Ovary (tissue), 3 donors: ENCODE results near the gene KRT77.

Source experiments
- EP300 ChIP-seq: sonication (generic); formaldehyde crosslinking; IDR thresholded peaks from one replicate; pipeline ENCODE4 v1.6.1; 2017; ENCODE audit warnings: antibody characterized with exemption
- POLR2A ChIP-seq: fragments of 450-650 bp; IDR thresholded peaks from one replicate; pipeline ENCODE4 v1.6.1; 2017; ENCODE audit warnings: antibody characterized with exemption, mild to moderate bottlenecking, moderate library complexity
- TF ChIP-seq, protein P1 (sequence below), 3 donors: fragments of 450-650 bp in 2 of 3; fragments of 200-600 bp in 1 of 3; IDR thresholded peaks; one replicate each; pipeline versions ENCODE4 v1.5.1 to v1.8.0; 2016 to 2022; ENCODE audit warnings: antibody characterized with exemption in 3 of 3, mild to moderate bottlenecking in 1 of 3
- donor health status: DM: no; HTN: no; CAD: no.

DNA sequence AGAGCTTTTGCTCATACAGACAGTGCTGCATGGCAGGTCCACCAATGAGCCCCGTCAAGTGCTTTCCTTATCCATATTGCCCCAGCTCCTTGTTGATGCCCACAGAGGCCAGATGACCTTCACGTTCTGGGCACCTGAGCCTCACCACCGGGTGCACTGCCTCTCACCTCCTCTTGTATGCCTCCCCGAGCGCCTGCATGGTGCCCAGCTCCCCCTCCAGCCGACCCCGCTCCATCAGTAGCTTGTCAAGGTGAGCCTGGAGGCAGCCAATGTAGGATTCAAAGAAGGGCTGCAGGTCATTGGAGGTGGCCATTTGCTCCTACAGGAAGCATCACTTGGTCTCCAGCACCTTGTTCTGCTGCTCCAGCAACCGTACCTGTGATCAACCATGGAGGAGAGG, 31.8 kb upstream of the KRT77 start:
- TF ChIP-seq POLR2A (no peak), EP300 (no peak)
- TF ChIP-seq, protein P1, sequence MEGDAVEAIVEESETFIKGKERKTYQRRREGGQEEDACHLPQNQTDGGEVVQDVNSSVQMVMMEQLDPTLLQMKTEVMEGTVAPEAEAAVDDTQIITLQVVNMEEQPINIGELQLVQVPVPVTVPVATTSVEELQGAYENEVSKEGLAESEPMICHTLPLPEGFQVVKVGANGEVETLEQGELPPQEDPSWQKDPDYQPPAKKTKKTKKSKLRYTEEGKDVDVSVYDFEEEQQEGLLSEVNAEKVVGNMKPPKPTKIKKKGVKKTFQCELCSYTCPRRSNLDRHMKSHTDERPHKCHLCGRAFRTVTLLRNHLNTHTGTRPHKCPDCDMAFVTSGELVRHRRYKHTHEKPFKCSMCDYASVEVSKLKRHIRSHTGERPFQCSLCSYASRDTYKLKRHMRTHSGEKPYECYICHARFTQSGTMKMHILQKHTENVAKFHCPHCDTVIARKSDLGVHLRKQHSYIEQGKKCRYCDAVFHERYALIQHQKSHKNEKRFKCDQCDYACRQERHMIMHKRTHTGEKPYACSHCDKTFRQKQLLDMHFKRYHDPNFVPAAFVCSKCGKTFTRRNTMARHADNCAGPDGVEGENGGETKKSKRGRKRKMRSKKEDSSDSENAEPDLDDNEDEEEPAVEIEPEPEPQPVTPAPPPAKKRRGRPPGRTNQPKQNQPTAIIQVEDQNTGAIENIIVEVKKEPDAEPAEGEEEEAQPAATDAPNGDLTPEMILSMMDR (IDR thresholded peaks at IDR 0.05) = no peak
